HG03280 (cell line): ENCODE results near the gene RFX6.

ENCODE experiments used
- ATAC-seq: cut with Tn5 transposase; IDR thresholded peaks from one replicate; pipeline ENCODE4 v1.9.1; 2021; ENCODE audit warnings: mild to moderate bottlenecking, moderate library complexity; ENCODE audit not compliant: unreplicated experiment

Gene RFX6

GRCh38 chr6:116894669-116895068, 17.6 kb downstream of the RFX6 start:
- ATAC-seq = no peak

GRCh38 chr6:116895935-116896334, 18.9 kb downstream of the RFX6 start:
- ATAC-seq = no peak

GRCh38 chr6:116902634-116903033, 25.6 kb downstream of the RFX6 start:
- no peak for ATAC-seq

- no peak for ATAC-seq
Measured at GRCh38 chr6:116922853-116923548, 46.0 kb downstream of the RFX6 start.

GRCh38 chr6:116924245-116924644, 47.2 kb downstream of the RFX6 start:
- no peak for ATAC-seq

- no peak for ATAC-seq
Measured at GRCh38 chr6:116925088-116925794, 48.2 kb downstream of the RFX6 start.

GRCh38 chr6:116928677-116929076, 51.6 kb downstream of the RFX6 start:
- ATAC-seq = no peak

GRCh38 chr6:116929825-116930224, 52.8 kb downstream of the RFX6 start:
- ATAC-seq = no peak

- ATAC-seq = no peak
Measured at GRCh38 chr6:116931456-116931855, 54.4 kb downstream of the RFX6 start.

- ATAC-seq = no peak
Measured at GRCh38 chr6:116932496-116932895, 55.5 kb downstream of the RFX6 start.

GRCh38 chr6:116933485-116933884, 56.4 kb downstream of the RFX6 start:
- no peak for ATAC-seq

GRCh38 chr6:116938305-116938704, 61.3 kb downstream of the RFX6 start:
- ATAC-seq = no peak

- ATAC-seq = no peak
Measured at GRCh38 chr6:116941727-116942126, 64.7 kb downstream of the RFX6 start.

- ATAC-seq = no peak
Measured at GRCh38 chr6:116945809-116946208, 68.8 kb downstream of the RFX6 start.

GRCh38 chr6:116948533-116949304, 71.7 kb downstream of the RFX6 start:
- ATAC-seq = no peak

GRCh38 chr6:116949964-116950363, 72.9 kb downstream of the RFX6 start:
- ATAC-seq = no peak

- no peak for ATAC-seq
Measured at GRCh38 chr6:116954335-116954734, 77.3 kb downstream of the RFX6 start.

GRCh38 chr6:116954938-116955337, 77.9 kb downstream of the RFX6 start:
- no peak for ATAC-seq

- no peak for ATAC-seq
Measured at GRCh38 chr6:116955773-116956172, 78.7 kb downstream of the RFX6 start.

GRCh38 chr6:116963972-116964371, 86.9 kb downstream of the RFX6 start:
- no peak for ATAC-seq

- no peak for ATAC-seq
Measured at GRCh38 chr6:116966675-116967576, 89.9 kb downstream of the RFX6 start.
